ENCODE measurements around the gene RNF183.
"Not testable (repeated sequence)": the region's sequence is repeated elsewhere in the genome, so short reads cannot be mapped to it uniquely, and the experiment has no call there.

RNF183 gene

DNA sequence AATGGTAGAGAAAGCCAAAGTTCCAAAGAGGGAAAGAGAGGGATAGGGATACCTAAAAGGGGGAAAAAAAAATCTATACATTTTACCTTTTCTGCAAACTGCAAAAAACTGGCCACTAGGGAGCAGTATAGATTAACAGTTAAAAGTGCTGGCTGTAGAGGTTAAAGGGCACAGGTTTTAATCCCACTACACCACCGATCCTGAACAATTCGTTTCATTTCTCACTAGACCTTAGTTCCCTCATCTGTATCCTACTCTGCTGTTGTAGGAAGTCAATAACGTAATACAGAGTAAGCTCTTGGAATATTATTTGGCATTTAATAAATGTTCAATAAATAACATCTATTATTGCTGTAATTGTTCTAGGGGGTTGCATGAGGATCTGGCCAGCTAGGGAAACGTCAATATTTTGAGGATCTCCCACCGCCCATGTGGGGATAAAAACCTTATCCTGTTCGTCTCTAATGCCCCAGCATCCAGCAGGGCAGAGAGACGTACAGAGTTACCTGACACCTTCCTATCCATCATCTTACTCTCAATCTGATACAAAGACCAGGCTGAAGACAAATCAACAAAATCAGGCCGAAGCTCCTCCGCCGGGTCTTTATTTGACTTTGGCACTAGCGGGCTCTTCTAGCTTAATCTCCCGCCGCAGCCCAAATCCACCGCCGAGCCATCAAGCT is 28.6 kb downstream of the RNF183 start:
- DNase-seq (ENCODE audit: low spot score), result peak; percentile 73

DNA sequence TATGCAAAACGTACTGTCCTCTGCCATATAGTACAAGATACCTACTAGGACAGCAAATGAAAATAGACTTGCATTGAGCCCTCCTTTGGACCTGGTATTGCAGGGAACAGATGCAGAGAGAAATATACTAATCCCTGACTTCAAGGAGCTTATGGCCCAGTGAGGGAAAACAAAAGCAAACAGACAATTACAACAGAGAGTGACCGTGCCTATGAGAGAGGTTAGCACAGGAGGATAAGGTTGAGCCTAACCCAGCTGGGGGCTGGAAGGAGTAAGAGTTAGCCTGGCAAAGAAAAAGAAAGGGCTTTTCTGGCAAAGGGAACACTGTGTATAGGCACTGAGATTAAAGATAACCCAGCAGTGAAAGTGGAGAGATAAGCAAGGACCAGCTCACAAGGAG is 33.3 kb downstream of the RNF183 start:
- no peak for DNase-seq (ENCODE audit: low spot score)

DNA sequence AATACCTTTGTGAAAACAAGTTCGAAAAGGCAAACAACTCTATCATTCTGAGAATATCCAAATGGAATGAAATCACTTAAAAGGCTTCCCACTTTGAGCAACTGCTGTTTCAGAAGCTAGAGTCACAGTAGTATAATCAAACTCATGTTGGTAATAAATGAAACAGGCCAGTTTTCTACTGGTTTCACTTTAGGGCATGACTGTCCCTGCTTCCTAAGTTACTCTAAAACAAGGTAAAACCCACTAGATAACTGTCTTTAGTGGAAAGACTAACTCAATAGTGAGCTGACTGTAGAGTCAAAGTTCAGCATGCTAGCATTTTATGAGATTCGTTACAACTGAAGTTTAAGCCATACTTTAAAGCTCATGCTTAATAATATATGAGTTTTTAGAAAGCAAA is 33.8 kb downstream of the RNF183 start:
- DNase-seq (ENCODE audit: low spot score), result no peak

DNA sequence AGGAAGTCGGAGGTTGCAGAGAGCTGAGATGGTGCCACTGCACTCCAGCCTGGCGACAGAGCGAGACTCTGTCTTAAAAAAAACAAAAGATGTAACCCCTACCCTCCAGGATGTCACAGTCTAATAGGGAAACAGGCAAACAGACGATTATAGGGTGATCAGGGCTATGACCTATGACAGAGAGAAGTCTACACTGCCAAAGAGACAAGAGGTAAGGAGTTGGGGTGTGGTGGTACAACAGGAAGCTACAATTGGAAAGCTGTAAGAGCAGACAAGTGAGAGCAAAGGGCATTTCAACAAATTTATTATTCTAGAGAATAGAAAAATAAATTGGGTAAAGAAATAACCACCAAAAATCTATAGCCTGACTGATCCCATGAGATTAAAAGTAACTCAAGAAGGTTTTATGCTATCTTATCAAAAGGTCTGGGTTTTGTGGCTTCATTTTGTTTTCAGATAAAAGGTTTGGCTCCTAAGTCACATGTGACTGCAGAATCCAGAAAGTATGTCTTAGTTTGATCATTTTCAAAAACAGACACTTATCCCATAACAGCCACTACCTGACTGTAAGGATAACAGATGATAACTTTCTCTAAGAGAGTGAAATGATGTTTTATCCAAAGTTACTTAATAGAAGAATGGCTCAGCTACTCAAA is 35.1 kb downstream of the RNF183 start:
- DNase-seq (ENCODE audit: low spot score), result no peak

DNA sequence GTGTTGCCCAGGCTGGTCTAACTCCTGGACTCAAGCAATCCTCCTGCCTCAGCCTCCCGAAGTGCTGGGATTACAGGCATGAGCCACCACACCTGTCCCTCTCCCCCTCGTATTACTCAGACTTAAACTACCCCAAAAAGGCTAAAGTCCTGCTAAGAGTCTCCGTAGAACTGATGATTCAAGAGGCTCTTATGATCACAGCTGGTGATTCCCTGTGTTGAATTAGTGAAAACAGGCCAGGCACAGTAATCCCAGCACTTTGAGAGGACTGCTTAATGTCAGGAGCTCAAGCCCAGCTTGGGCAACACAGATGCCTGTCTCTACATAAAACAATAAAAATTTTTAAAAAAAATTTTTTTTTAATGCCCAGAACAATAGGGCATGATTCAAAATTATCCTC is 37.0 kb downstream of the RNF183 start:
- DNase-seq (ENCODE audit: low spot score), result no peak

DNA sequence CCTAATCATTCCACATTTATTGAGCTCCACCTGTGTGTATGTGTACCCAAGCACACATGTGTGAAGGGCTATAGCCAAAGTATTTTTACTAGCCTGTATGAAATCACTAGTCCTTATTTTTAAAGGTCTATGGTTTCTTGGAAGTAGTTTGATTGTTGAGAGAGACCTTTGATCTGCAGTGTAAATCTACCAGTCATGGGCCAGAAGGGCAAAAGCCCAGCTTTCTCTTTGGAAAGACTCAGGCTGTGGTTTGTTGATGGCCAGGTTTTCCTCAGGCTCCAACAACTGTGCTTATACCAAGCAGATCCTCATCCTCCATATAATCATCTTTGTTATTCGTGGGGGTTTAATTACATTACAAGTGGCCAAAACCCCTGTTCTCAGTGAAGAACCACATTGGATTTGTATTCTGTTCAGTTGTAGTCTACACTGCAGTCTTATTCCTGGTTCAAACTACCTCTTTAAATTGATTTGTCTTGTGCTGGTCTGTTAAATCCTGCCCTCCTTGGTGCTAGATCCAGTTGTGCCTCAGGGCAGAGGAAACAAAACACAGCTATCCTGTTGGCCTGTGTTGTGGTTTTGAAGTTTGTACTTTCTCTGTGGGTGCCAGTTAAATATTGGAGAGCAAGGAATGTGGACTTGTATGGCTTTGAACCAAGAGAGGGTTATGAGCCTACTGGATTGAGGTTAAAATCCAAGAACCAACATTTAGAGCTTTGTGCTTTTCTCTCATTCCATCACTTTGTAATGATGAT is 41.1 kb downstream of the RNF183 start:
- no peak for DNase-seq (ENCODE audit: low spot score)

DNA sequence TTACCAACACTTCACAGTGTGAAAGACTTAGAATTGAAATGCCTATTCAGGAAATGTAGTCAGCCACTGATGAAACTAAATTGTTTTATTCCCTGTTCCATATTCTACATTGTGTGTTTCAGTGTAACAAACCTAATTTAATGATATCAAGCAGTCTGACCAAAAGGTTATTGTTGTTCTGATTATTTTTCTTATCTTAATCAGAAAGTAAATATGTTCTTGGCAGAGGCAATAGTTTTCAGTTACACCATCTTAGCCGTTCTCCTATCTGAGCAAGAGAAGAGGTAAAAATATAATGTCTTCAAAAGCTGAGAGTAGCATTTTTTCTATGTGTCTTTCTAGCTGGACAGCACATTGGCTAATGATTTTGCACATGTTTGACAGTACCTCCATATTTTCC is 44.9 kb downstream of the RNF183 start:
- no peak for DNase-seq (ENCODE audit: low spot score)

DNA sequence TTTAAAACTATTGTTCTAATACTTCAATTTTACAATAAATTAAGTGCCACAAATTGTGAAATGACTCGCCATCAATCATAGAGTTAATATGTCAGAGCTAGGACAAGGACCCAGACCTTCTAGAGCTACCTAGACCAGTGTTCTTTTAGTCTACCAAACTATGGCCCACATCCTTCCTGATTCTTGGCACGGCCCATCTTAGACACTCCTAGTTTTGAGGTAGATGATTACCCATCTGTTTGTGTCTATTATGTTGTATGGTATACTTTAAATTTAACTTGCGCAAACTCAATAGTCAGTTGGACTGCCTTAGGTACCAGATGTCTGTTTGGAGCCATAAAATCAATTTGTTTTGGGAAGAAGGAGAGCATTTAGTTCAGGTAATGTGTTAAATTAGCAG is 45.3 kb downstream of the RNF183 start:
- DNase-seq (ENCODE audit: low spot score), result no peak

DNA sequence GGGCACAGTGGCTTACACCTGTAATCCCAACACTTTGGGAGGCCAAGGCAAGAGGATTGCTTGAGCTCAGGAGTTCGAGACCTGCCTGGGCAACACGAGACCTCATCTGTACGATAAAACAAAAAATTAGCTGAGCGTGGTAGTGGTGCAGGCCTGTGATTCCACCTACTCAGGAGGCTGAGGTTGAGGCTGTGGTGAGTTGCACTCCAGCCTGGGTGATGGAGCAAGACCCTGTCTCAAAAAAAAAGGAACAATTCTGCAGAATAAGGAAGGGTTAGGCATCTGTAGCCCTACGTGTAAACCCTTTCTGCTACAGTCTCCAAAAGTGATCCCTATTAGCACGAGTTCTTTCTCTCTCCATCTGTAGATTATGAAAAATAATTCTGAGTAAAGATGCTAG is 47.7 kb downstream of the RNF183 start:
- DNase-seq (ENCODE audit: low spot score), result no peak

DNA sequence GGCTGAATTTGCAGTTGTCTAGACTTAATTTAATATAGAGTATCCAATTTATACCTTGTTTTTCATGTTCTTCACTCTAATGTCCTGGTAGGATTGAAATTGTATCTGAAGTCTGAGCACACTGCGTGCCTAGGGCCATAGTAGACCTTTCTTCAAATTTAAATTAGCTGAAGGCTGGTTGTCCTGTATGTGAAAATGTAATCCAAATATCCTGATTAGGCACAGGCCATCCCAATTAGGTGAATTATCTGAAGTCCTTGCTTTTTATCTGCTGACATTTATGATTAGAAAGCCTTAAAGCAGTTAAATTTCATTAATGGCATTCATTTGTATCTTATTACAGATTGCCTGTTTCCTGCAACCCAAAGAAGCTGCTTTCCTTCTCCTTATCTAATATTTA is 48.2 kb downstream of the RNF183 start:
- DNase-seq (ENCODE audit: low spot score), result no peak

DNA sequence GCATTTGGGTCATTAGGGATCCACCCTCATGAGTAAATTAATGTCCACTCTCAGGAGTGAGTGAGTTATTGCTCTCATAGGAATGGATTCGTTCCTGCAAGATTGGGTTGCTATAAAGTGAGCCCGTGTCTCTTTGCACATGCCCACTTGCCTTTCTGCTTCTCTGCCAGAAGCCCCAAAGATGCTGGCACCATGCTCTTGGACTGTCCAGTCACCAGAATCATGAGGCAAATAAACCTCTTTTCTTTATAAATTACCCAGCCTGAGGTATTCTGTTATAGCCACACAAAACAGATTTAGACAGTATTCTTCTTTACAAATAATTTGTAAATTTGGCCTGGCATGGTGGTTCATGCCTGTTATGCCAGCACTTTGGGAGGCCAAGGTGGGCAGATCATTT is 52.4 kb downstream of the RNF183 start:
- no peak for DNase-seq (ENCODE audit: low spot score)

DNA sequence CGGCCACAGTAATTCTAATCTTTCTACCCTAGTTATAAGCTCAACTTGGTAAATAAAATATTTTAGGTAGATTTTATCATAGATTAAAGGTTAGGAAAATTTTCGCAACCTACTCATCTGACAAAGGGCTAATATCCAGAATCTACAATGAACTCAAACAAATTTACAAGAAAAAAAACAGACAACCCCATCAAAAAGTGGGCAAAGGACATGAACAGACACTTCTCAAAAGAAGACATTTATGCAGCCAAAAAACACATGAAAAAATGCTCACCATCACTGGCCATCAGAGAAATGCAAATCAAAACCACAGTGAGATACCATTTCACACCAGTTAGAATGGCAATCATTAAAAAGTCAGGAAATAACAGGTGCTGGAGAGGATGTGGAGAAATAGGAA is 53.5 kb downstream of the RNF183 start:
- DNase-seq (ENCODE audit: low spot score), result not testable (repeated sequence)

DNA sequence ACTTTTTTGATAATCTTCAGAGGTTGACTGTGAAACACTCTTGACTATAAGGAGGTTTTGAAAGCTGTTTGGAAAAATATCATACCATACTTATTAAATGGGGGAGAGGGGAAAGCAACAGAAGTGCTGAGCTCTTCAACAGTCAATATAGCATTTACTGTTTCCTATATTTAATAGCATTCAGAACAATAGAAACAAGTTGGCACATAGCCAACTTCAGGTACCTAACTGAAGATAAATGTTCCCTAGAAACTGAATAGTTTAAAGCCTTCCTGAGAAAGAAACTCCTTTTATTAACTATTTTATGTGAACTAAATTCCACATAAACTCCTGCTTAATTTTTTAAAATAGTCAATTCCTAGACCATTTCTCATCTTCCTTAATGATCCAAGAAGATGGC is 55.5 kb downstream of the RNF183 start:
- DNase-seq (ENCODE audit: low spot score), result no peak

All from kidney capillary endothelial cell (primary cell).